KMS-11 (cell line): Measurements from ENCODE around the gene SERTAD3.

ENCODE experiments used
- H2AFZ ChIP-seq: fragments of 200-600 bp; sonication (generic); 2 replicates; pipeline ENCODE4 v1.6.1; 2016; ENCODE audit warnings: antibody characterized with exemption, mixed run types, low read depth
- H3K27ac ChIP-seq: fragments of 200-600 bp; sonication (generic); 2 replicates; pipeline ENCODE4 v1.6.1; 2016; ENCODE audit warnings: mild to moderate bottlenecking, mixed run types
- H3K27me3 ChIP-seq: fragments of 200-600 bp; sonication (generic); 2 replicates; pipeline ENCODE4 v1.6.1; 2017; ENCODE audit warnings: mild to moderate bottlenecking, low read depth, mixed run types, moderate library complexity; ENCODE audit not compliant: insufficient read depth
- H3K36me3 ChIP-seq: fragments of 200-600 bp; sonication (generic); 2 replicates; pipeline ENCODE4 v1.6.1; 2017; ENCODE audit warnings: mild to moderate bottlenecking, mixed run types; ENCODE audit not compliant: insufficient read depth
- H3K4me1 ChIP-seq: fragments of 200-600 bp; sonication (generic); 2 replicates; pipeline ENCODE4 v1.6.1; 2016; ENCODE audit warnings: mild to moderate bottlenecking, low read depth, mixed run types; ENCODE audit not compliant: poor library complexity, severe bottlenecking
- H3K4me2 ChIP-seq: fragments of 200-600 bp; sonication (generic); 2 replicates; pipeline ENCODE4 v1.7.0; 2016; ENCODE audit warnings: mild to moderate bottlenecking, mixed run types
- H3K4me3 ChIP-seq: fragments of 200-600 bp; sonication (generic); IDR thresholded peaks from 2 replicates; pipeline ENCODE4 v1.6.1; 2017; ENCODE audit warnings: low read depth, low read length, mixed read lengths; ENCODE audit not compliant: insufficient read depth
- H3K79me2 ChIP-seq: fragments of 200-600 bp; sonication (generic); 2 replicates; pipeline ENCODE4 v1.6.1; 2016; ENCODE audit warnings: low read depth, mixed run types; ENCODE audit not compliant: insufficient read depth
- H3K9ac ChIP-seq: fragments of 200-600 bp; sonication (generic); 2 replicates; pipeline ENCODE4 v1.6.1; 2016; ENCODE audit warnings: mild to moderate bottlenecking, mixed run types
- H4K20me1 ChIP-seq: fragments of 200-600 bp; sonication (generic); 2 replicates; pipeline ENCODE4 v1.6.1; 2016; ENCODE audit warnings: mild to moderate bottlenecking, mixed run types; ENCODE audit not compliant: insufficient read depth
- TF ChIP-seq, protein P1 (sequence below): fragments of 200-600 bp; sonication (generic); conservative IDR thresholded peaks from 2 replicates; pipeline ENCODE4 v1.6.1; 2017; ENCODE audit warnings: low read depth, mild to moderate bottlenecking, antibody characterized with exemption, low read length, moderate library complexity, mixed read lengths

The SERTAD3 gene

DNA sequence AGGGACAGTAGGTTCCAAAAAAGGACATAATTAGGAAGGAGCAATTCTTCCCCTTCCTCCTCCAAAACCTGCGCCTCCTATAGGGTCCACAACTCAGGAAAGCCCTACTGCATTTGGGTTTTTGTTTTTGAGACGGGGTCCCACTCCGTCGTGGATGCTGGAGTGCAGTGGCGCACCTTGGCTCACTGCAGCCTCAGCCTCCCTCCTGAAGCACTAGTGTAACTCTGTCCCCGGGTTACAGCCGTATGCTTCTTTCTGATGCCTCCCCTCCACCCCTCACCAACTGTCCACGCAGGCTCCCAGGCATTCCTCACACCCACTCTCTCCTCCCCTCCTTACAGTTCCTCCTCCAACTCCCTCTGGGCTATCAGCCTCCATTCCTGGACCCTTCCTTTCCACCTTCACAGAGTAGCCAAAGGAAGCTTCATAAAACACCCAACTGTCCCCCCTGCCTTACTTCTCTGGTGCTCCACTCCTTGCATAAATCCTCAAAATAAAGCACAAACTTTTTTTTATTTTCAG lies 2.2 kb upstream of the SERTAD3 start:
- TF ChIP-seq, protein P1, sequence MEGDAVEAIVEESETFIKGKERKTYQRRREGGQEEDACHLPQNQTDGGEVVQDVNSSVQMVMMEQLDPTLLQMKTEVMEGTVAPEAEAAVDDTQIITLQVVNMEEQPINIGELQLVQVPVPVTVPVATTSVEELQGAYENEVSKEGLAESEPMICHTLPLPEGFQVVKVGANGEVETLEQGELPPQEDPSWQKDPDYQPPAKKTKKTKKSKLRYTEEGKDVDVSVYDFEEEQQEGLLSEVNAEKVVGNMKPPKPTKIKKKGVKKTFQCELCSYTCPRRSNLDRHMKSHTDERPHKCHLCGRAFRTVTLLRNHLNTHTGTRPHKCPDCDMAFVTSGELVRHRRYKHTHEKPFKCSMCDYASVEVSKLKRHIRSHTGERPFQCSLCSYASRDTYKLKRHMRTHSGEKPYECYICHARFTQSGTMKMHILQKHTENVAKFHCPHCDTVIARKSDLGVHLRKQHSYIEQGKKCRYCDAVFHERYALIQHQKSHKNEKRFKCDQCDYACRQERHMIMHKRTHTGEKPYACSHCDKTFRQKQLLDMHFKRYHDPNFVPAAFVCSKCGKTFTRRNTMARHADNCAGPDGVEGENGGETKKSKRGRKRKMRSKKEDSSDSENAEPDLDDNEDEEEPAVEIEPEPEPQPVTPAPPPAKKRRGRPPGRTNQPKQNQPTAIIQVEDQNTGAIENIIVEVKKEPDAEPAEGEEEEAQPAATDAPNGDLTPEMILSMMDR: no peak
- H3K27ac ChIP-seq: no peak overlapping the region
- no peak overlapping the region for H3K4me2 ChIP-seq
- no peak overlapping the region for H3K9ac ChIP-seq
- H3K36me3 ChIP-seq: no peaks in the 10 kb centered on the region
- no peaks in the 10 kb centered on the region for H4K20me1 ChIP-seq
- H3K27me3 ChIP-seq: no peaks in the 10 kb centered on the region
- no peak overlapping the region for H3K4me3 ChIP-seq
- H3K4me1 ChIP-seq: peaks cover 12% of the 10 kb centered on the region
- no peak overlapping the region for H2AFZ ChIP-seq
- H3K79me2 ChIP-seq: peaks cover 9% of the 10 kb centered on the region

DNA sequence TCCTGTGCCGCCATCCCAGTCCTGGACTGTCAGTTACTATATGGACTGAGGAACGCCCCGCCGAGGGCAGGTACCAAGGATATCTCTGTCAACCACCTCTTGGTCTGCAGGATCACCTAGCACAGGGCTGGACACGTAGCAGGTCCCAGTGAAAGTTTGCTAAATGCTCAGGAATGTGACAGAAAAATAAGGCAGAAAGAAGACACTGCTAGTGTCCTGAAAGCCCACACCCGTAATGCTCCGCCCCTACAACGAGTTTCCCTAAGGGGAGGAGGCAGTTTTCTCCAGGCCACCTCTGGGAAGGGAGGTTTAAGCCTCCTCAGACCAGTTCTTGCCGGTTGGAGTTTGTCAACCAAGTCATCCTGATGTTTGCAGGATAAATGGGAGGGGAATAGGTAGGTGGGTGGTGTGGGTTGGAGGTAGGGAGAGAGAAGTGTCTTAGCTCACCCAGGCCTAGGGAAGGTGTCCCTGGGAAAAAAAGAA lies 1.7 kb upstream of the SERTAD3 start:
- Histone ChIP-seq H3K79me2 (peaks cover 9% of the 10 kb centered on the region), H3K36me3 (no peaks in the 10 kb centered on the region; the same call in 1 of the 2 replicates), H3K9ac (no peak overlapping the region), H2AFZ (no peak overlapping the region), H3K27me3 (no peaks in the 10 kb centered on the region), H3K4me1 (peaks cover 12% of the 10 kb centered on the region), H3K4me2 (no peak overlapping the region), H3K4me3 (no peak overlapping the region), H3K27ac (no peak overlapping the region), H4K20me1 (no peaks in the 10 kb centered on the region)
- TF ChIP-seq, protein P1: no peak

DNA sequence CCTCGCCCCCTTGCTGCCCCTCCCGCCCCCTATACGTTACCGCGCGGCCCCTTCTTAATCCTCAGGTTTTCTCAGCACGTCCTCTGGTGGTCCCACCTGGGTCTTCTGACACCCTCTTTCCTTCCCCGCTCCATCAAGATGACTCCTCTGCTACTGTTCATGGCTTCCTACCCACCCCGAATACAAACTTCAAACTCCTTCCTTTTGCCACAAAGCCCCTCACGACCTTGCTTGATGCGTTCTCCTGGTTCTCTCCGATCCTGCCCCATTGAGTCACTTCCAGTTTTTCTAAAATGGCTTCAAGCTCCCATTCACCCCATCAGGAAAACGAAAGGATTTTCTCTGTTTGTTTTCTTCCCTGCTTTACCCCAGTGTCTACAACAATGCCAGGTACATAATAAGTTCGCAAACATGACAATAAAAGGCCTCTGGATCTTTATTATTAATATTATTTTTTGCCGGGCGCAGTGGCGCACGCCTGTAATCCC lies 734 bp upstream of the SERTAD3 start:
- no peaks in the 10 kb centered on the region for H3K27me3 ChIP-seq
- peak overlapping the region; percentile 84 for H2AFZ ChIP-seq
- TF ChIP-seq, protein P1: no peak
- no peaks in the 10 kb centered on the region for H4K20me1 ChIP-seq
- peak overlapping the region; percentile 43; the same call in 1 of the 2 replicates for H3K9ac ChIP-seq
- peaks cover 14% of the 10 kb centered on the region for H3K4me1 ChIP-seq
- peak overlapping the region; percentile 88 for H3K4me2 ChIP-seq
- no peak overlapping the region for H3K4me3 ChIP-seq
- H3K79me2 ChIP-seq: peaks cover 9% of the 10 kb centered on the region
- H3K36me3 ChIP-seq: no peaks in the 10 kb centered on the region; the same call in 1 of the 2 replicates
- peak overlapping the region; percentile 20; the same call in 1 of the 2 replicates for H3K27ac ChIP-seq

DNA sequence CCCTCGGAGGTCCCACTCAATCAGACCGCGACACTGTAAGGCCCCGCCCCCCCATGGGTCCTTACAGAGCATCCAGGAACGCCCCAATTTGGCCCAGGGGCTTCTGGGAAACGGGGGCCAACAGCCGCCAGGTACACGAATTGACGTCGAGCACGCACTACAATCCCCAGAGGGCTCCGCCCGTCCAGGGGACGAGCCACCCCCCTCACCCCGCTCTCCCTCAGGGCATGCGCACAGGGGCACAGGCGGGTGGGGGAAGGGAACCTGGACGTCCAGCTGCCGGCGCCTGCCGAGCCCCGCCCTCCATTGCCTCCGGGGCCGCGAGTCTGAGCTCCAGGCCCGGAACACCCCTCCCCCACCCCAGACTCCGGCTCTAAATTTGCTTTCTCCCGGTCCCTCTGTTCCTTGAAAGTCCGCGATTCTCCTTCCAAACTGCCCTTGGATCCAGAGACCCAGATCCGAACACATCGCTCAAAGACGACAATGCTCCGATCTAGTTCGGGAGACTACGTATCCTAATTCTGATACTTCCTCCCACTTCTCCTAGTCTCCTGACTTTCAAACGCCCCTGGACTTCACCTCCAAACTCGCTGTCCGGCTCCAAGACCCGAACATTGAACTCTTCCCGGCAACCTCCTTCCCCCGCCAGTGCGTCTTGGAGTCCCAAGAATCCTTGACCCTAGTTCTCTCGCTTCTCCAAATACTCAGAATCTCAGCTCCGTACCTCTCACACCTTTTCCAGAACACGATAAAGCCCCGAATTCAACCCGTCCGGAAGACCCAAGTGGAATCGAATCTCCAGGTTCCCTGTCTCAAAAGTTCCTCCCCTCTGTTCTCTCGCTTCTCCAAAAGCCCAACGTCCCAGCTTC lies 770 bp downstream of the SERTAD3 start:
- peaks cover 21% of the 10 kb centered on the region for H3K4me1 ChIP-seq
- no peaks in the 10 kb centered on the region for H4K20me1 ChIP-seq
- H3K36me3 ChIP-seq: no peaks in the 10 kb centered on the region; the same call in 1 of the 2 replicates
- peaks cover 9% of the 10 kb centered on the region for H3K79me2 ChIP-seq
- peak overlapping the region; percentile 84 for H2AFZ ChIP-seq
- no peak overlapping the region for H3K4me3 ChIP-seq
- TF ChIP-seq, protein P1: no peak
- H3K4me2 ChIP-seq: peak overlapping the region; percentile 91
- peak overlapping the region; percentile 52 for H3K27ac ChIP-seq
- peak overlapping the region; percentile 60; the same call in 1 of the 2 replicates for H3K9ac ChIP-seq
- no peaks in the 10 kb centered on the region for H3K27me3 ChIP-seq
